GM23338 (cell line): ENCODE results near the gene DACH1.

Experiments used
- POLR2AphosphoS5 ChIP-seq: IDR thresholded peaks from 2 replicates; pipeline ENCODE4 v1.6.1; 2016; ENCODE audit warnings: antibody characterized with exemption, low read depth
- REST ChIP-seq: IDR thresholded peaks from one replicate; pipeline ENCODE4 v1.6.1; 2018; ENCODE audit warnings: antibody characterized with exemption; ENCODE audit not compliant: unreplicated experiment
- TF ChIP-seq, protein P1 (sequence below), 2 experiments: fragments of 200-600 bp in 1 of 2; sonication (generic) in 1 of 2; conservative IDR thresholded peaks; 2 replicates each; pipeline versions ENCODE4 v1.5.1 to v1.6.1; 2016 to 2017; ENCODE audit warnings: antibody characterized with exemption in 2 of 2, low read depth in 2 of 2, mild to moderate bottlenecking in 2 of 2, moderate library complexity in 1 of 2

DNA sequence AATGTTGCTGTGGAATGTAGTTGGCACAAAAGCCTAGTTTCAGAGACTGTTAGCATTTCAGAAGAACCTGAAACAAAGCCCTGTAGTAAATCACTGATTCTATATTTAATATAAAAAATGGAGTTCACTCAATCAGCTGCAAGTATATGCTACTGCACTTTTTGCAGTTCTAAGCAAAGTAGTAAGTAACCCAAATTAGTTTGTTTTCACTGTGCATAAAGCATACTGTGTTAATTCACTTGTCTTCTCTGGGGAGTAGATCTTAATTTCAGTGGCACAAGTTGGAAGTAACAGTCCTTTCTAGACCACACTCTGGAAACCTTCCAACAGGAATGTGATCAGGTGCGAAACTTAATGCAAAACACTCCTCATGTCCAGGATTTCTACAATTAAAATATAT, 139.3 kb downstream of the DACH1 start:
- TF ChIP-seq, protein P1, sequence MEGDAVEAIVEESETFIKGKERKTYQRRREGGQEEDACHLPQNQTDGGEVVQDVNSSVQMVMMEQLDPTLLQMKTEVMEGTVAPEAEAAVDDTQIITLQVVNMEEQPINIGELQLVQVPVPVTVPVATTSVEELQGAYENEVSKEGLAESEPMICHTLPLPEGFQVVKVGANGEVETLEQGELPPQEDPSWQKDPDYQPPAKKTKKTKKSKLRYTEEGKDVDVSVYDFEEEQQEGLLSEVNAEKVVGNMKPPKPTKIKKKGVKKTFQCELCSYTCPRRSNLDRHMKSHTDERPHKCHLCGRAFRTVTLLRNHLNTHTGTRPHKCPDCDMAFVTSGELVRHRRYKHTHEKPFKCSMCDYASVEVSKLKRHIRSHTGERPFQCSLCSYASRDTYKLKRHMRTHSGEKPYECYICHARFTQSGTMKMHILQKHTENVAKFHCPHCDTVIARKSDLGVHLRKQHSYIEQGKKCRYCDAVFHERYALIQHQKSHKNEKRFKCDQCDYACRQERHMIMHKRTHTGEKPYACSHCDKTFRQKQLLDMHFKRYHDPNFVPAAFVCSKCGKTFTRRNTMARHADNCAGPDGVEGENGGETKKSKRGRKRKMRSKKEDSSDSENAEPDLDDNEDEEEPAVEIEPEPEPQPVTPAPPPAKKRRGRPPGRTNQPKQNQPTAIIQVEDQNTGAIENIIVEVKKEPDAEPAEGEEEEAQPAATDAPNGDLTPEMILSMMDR (conservative IDR thresholded peaks at IDR 0.05; ENCODE audit: low read depth in 2 of 2) = no peak
- TF ChIP-seq POLR2AphosphoS5 (no peak), REST (no peak)
